ENCODE measurements around the gene SLC35E1. TPM values are rescaled to one million over a fixed set of nuclear protein-coding genes. Genes with fewer than 3 reads are reported as not detected.

SLC35E1 gene
- 60.0 and 66.2 TPM in 2 replicates for total RNA-seq

GRCh38 chr19:16572332-16573211 lies at the start of gene SLC35E1:
Gene SLC35E1, minus strand, starts transcription at chr19:16572415. Its CDS starts 51 bp downstream, at chr19:16572364.

GRCh38 chr19:16542045-16542909 lies 29.9 kb downstream of the SLC35E1 start, which contains the start of gene CHERP:
Gene CHERP, minus strand, starts transcription at chr19:16542437. Its CDS starts 59 bp downstream, at chr19:16542378.

Other genes starting within 250 kb of the SLC35E1 start
- gene KLF2, start 247.6 kb downstream of the SLC35E1 start, total RNA-seq: 1.8 and 8.8 TPM in 2 replicates
- gene EPS15L1, start 100.4 kb downstream of the SLC35E1 start, total RNA-seq: 14.6 and 15.8 TPM in 2 replicates
- 0.09 TPM in 1 of 2 replicates, not detected in the other for gene CALR3, start 76.2 kb downstream of the SLC35E1 start, total RNA-seq
- gene C19orf44, start 76.0 kb downstream of the SLC35E1 start, total RNA-seq: 5.3 and 6.1 TPM in 2 replicates
- gene CHERP, start 30.0 kb downstream of the SLC35E1 start, total RNA-seq: 6.2 and 7.3 TPM in 2 replicates
- 2.4 and 5.7 TPM in 2 replicates for gene MED26, start 55.8 kb upstream of the SLC35E1 start, total RNA-seq
- gene SMIM7, start 87.7 kb upstream of the SLC35E1 start, total RNA-seq: 54.9 and 90.6 TPM in 2 replicates
- gene TMEM38A, start 88.7 kb upstream of the SLC35E1 start, total RNA-seq: 1.0 and 2.1 TPM in 2 replicates
- not detected in 2 replicates for gene NWD1, start 147.4 kb upstream of the SLC35E1 start, total RNA-seq

Measured in smooth muscle cell of the umbilical artery (primary cell).